GM12865 (cell line): ENCODE measurements around the gene DNAH1.
A peak's percentile ranks its signal among the peaks of the same experiment; 100 is the strongest.

Experiments
- DNase-seq: peaks from one replicate; pipeline ENCODE4 v3.0.0; 2010; ENCODE audit warnings: low read depth
- H3K4me3 ChIP-seq: 2 replicates; pipeline ENCODE4 v1.5.1; 2011; ENCODE audit warnings: mild to moderate bottlenecking, low read depth, low read length, control low read depth
- CTCF ChIP-seq: IDR thresholded peaks from 2 replicates; pipeline ENCODE4 v1.5.1; 2011; ENCODE audit warnings: low read length, control low read depth, low read depth, inconsistent platforms; ENCODE audit not compliant: insufficient read depth; ENCODE audit errors: missing control alignments

Gene DNAH1

GRCh38 chr3:52306978-52307377, 9.1 kb upstream of the DNAH1 start:
- DNase-seq = no peak
- no peak for TF ChIP-seq CTCF
- no peak overlapping the region for H3K4me3 ChIP-seq

GRCh38 chr3:52308308-52308707, 7.8 kb upstream of the DNAH1 start:
- TF ChIP-seq CTCF = no peak
- no peak for DNase-seq
- H3K4me3 ChIP-seq = no peak overlapping the region

- DNase-seq = peak; percentile 87
- no peak for TF ChIP-seq CTCF
- no peak overlapping the region for H3K4me3 ChIP-seq
Observed at GRCh38 chr3:52310861-52311575, 5.1 kb upstream of the DNAH1 start.

GRCh38 chr3:52311576-52312119, 4.5 kb upstream of the DNAH1 start:
- DNase-seq = no peak
- TF ChIP-seq CTCF = no peak
- H3K4me3 ChIP-seq = no peak overlapping the region

- peak overlapping the region; percentile 22 for H3K4me3 ChIP-seq
- TF ChIP-seq CTCF = no peak
- DNase-seq = peak; percentile 19
Observed at GRCh38 chr3:52313188-52313773, 2.8 kb upstream of the DNAH1 start.

GRCh38 chr3:52313774-52314188, 2.3 kb upstream of the DNAH1 start:
- DNase-seq = peak; percentile 91
- no peak for TF ChIP-seq CTCF
- H3K4me3 ChIP-seq = peak overlapping the region; percentile 22

- no peak for DNase-seq
- H3K4me3 ChIP-seq = no peak overlapping the region; the same call in 1 of the 2 replicates
- no peak for TF ChIP-seq CTCF
Observed at GRCh38 chr3:52314489-52314888, 1.6 kb upstream of the DNAH1 start.
